Anterior cingulate cortex (tissue), 58 donors: ENCODE results near the gene MRFAP1L1.
"Not testable (repeated sequence)": the region's sequence is repeated elsewhere in the genome, so short reads cannot be mapped to it uniquely, and the experiment has no call there.

Source experiments
- DNase-seq, 58 donors: peaks; one replicate each; lab custom pipeline; 2025; lab: John Stamatoyannopoulos, UW

The MRFAP1L1 gene

GRCh38 chr4:6739920-6740319 lies 30.3 kb upstream of the MRFAP1L1 start:
- no peak for DNase-seq

DNA sequence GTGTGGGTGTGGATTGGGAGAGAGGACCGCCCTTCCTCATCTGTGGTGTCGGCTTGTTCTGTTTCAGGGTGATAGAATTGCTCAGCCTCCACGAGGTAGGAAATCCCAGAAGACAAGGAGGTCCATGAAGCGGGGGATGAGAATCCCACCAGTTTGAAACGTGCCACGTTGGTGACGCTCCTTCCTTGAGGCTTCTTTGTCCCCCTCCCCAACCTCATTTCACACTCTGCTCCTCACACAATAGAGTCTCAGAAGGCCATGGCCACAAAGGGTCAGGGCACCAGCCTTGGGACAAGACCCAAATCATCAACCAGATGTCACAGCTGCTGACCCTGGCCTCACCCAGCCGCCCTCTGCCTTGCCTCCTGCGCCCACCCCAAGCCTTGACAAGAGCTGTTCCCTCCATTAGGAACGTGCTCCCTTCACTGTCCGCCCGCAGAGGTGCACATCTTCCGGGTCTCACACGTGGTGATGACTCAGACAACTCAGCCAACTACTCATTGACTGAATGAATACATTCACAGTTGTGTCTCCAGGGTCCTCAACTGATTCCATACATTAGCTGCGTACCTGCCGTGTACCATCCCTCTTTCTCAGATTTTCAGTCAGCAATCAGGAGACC lies 24.6 kb upstream of the MRFAP1L1 start:
- DNase-seq = no peak

DNA sequence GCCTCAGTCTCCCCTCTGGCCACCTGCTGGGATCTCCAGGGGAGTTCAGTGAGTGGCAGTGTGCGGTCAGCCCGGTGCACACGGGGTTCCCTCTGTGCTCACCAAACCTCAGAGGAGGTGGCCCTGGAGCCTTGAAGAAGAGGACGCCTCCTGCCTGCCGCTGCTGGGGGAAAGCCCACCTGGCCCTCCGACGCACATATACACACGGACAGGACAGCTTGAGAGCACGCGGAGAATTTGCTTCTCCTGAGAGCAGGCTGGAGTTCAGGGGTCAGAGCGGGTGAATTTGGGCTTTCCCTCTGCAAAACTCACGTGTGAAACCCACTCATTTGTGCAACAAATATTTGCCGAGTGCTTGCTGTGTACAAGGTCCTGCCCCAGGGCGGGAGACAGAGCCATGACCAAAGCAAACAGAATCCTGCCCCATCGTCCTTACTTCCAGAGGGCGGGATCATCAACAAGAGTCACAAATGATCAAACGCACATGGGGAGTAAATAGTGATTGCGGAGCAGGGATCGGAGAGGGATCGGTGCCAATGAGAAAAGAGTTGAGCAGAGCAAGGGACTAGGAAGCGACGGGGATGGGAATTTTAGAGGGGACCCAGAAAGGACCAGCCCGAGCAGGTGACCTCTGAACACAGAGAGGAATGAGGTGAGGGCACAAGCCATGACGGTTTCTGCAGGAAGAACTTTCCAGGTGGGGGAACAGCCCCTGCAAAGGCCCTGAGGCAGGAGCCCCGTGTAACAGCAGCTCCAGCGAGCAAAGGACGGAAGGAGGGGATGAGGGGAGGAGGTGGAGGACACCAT lies 23.9 kb upstream of the MRFAP1L1 start:
- DNase-seq = no peak

- DNase-seq = peak in 38 of 58 donors; percentile 12 to 82 (median 52)
Measured at GRCh38 chr4:6732441-6733357, 23.0 kb upstream of the MRFAP1L1 start.

DNA sequence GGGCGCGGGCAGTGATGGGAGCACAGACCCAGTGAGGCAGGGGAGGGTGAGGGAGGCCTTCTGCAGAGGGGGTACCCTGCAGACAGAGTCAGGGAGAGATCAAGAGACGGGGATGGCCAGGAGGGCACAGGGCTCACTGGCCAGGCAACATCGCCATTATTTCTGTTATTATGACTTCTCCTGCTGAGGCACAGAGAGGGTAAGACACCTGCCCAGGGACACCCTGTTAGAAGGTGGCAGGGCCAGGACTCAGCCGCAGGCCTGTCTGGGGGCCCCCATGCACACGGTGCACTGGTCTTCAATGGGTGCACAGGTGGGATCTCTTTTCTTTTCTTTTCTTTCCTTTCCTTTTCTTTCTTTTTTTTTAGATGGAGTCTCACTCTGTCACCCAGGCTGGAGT lies 22.1 kb upstream of the MRFAP1L1 start:
- DNase-seq = no peak

- DNase-seq = no peak
Measured at GRCh38 chr4:6731318-6731675, 21.6 kb upstream of the MRFAP1L1 start.

- peak in 4 of 58 donors; percentile 10 to 34 (median 18) for DNase-seq
Measured at GRCh38 chr4:6730603-6731317, 21.1 kb upstream of the MRFAP1L1 start.

GRCh38 chr4:6728320-6729029 lies 18.8 kb upstream of the MRFAP1L1 start:
- DNase-seq = no peak

DNA sequence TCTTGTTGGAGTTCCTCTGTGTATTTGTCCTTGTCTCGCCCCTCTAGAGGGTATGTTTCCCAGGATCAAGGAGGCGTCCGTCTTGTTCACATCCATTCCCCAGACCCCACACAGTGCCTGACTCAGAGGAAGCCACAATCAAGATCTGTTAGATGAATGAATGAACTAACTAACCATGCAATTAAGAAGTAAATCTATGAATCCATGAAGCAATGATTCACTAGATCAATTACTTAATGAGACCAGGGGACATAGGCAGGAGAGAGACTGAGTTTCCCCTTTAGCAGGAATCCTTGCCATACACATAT lies 18.2 kb upstream of the MRFAP1L1 start:
- DNase-seq = no peak

DNA sequence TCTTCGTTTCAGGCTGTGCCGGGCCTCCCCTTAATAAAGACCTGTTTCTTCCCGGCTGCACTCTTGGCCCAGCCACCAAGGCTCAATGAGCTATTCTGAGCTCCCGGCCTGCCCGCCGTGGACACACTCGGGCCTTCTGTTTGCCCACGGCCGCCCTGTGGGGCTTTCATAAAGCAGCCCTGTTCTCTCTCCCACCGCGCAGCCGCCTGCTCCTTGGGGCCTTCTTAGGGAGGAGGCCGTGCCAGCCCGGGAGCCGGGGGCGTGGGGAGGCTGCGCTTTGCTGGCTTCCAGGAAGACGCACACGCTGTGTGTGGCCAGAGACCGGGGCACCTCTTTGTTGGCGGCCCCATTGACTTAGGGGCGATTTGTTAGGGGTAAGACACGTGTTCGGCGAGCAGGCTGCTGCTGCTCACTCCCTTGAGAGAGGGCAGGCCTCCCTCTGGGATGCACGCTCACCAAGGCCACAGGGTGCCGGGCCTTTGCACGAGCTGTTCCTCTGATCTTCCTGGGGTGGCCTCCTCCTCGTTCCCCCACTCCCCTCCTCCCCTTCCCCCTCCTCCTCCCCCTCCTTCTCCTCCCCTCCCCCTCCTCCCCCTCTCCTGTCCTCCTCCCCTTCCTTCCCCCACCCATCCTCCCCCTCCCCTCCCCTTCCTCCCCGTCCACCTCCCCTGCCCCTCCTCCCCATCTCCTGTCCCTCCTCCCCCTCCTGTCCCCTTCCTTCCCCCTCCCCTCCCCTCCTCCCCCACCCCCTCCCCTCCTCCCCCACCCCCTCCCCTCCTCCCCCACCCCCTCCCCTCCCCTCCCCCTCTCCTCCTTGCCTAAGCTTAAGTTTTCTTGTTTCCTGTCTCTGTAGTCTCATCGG lies 17.6 kb upstream of the MRFAP1L1 start:
- DNase-seq = peak in 55 of 58 donors; percentile 44 to 94 (median 84)

GRCh38 chr4:6725427-6725961 lies 15.8 kb upstream of the MRFAP1L1 start:
- not testable (repeated sequence) for DNase-seq

DNA sequence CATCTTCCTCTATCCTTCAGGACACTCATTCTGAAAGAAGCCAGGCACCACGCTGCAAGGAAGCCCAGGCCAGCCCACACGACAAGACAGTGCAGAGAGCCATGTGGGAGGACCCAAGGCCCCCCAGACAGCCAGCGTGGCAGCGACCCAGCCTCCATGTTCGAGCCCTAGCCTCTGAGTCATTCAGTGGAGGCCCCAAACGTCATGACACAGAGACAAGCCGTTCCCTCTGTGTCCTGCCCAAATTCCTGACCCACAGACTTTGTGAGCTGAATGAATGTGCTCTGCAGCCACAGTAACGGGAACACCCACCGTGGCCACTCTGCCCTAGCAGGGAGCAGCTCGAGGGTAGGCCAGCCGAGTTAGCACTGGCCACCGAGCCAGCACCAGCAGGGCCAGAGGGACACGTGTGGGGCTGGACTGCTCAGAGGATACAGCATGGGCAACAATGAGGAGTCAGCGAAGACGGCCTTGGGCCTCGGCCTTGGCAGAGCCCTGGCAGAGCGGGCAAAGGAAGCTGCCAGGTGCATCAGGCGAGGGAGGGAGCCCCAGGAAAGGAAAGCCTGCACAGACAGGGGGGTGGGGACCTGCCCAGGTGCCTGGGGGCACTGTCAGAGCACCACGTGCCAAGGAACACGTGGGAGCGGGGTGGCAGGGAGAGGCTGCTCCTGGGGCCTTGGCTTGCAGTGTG lies 14.9 kb upstream of the MRFAP1L1 start:
- DNase-seq = peak in 10 of 58 donors; percentile 13 to 59 (median 36)

GRCh38 chr4:6723851-6724250 lies 14.2 kb upstream of the MRFAP1L1 start:
- no peak for DNase-seq

GRCh38 chr4:6722891-6723290 lies 13.2 kb upstream of the MRFAP1L1 start:
- DNase-seq = no peak

DNA sequence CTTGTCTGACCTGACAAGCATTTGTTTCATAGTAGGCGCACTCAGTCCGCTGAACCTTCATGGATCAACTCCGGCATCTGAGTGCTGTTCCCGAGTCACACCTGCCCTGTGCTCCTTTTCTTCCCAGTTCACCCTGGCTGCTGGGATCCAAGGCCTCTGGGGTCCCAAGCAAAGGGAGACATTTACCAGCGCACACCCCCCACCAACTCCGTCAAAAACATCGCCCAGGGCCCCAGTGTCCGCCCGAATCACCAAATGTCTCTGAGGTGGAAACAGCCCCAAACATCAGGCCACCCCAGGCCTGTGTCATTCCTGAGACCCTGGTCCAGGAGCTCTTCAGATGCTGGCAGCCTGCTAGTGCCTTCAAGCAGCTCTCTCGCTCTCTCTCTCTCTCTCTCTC lies 11.5 kb upstream of the MRFAP1L1 start:
- no peak for DNase-seq

DNA sequence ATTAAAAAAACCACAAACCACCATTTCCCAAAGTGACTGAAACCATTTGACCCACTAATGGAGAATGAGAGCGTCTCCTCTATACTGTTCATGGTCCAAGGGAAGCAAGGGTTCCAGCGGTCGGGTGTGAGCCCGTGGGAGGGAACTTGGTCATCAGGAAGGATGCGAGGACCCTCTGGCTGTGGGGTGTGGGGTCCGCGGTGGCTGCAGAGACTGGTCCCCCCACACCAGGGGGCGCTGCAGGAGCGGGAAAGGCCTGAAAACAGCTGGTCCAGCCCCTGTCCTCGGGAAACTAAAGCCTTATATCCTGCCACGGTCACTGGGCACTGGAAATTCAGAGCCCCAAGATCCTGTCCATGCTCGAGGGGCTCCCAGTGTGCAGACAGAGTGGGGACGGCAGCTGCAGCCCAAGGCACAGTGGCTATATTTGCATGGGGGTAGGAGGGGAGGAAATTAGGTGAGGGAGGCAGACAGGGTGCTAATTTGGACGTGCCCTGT lies 10.6 kb upstream of the MRFAP1L1 start:
- peak in 56 of 58 donors; percentile 11 to 89 (median 72) for DNase-seq

DNA sequence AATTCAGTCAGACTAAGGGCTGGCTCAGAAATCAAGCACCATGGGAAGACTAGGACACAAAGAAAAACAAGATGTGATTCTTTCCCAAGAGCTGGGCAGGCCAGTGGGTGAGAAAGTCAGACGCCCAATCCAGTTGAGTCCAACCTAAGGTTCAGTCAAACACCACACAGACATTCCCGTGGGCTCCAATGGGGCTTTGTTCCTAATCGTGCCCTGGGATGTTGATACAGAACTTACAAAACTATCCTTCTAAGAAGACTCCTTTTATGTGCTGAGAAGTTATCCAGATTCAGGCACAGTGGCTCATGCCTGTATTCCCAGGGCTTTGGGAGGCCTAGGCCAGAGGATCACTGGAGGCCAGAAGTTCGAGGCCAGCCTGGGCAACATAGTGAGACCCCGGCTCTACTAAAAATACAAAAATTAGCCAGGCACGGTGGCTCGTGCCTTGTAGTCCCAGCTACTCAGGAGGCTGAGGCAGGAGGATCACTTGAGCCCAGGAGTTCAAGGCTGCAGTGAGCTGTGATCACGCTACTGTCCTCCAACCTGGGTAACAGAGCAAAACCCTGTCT lies 10.0 kb upstream of the MRFAP1L1 start:
- no peak for DNase-seq
